HG03354 (cell line): ENCODE measurements around the gene STK24.
A peak's percentile ranks its signal among the peaks of the same experiment; 100 is the strongest.
"Not testable (repeated sequence)": the region's sequence is repeated elsewhere in the genome, so short reads cannot be mapped to it uniquely, and the experiment has no call there.

Experiments
- ATAC-seq: cut with Tn5 transposase; IDR thresholded peaks from one replicate; pipeline ENCODE4 v1.9.1; 2021; ENCODE audit warnings: mild to moderate bottlenecking; ENCODE audit not compliant: unreplicated experiment, poor library complexity, severe bottlenecking

The STK24 gene

GRCh38 chr13:98584668-98585397 is 7.9 kb upstream of the STK24 start:
- no peak for ATAC-seq

GRCh38 chr13:98582947-98583346 is 6.0 kb upstream of the STK24 start:
- ATAC-seq = no peak

GRCh38 chr13:98581971-98582702 is 5.2 kb upstream of the STK24 start:
- no peak for ATAC-seq

- no peak for ATAC-seq
These were observed 4.5 kb upstream of the STK24 start for GRCh38 chr13:98581381-98581780.

GRCh38 chr13:98580420-98580819 is 3.5 kb upstream of the STK24 start:
- ATAC-seq = no peak

GRCh38 chr13:98577836-98578285 is 954 bp upstream of the STK24 start:
- ATAC-seq = no peak

- ATAC-seq = peak; percentile 50
These were observed 534 bp downstream of the STK24 start for GRCh38 chr13:98576200-98576945.

GRCh38 chr13:98575904-98576199 is 1.1 kb downstream of the STK24 start:
- ATAC-seq = no peak

GRCh38 chr13:98575009-98575903 is 1.7 kb downstream of the STK24 start:
- ATAC-seq = no peak

GRCh38 chr13:98571955-98572662 is 4.8 kb downstream of the STK24 start:
- ATAC-seq = no peak

- ATAC-seq = peak; percentile 86
These were observed 6.0 kb downstream of the STK24 start for GRCh38 chr13:98570929-98571372.

GRCh38 chr13:98569494-98570367 is 7.2 kb downstream of the STK24 start:
- not testable (repeated sequence) for ATAC-seq

GRCh38 chr13:98568918-98569317 is 8.0 kb downstream of the STK24 start:
- no peak for ATAC-seq

GRCh38 chr13:98567140-98567539 is 9.8 kb downstream of the STK24 start:
- no peak for ATAC-seq

GRCh38 chr13:98565726-98566565 is 11.0 kb downstream of the STK24 start:
- no peak for ATAC-seq

GRCh38 chr13:98564204-98564603 is 12.7 kb downstream of the STK24 start:
- no peak for ATAC-seq

- no peak for ATAC-seq
These were observed 13.8 kb downstream of the STK24 start for GRCh38 chr13:98563071-98563470.
